Measurements from ENCODE around the gene TRPV3.
A peak's percentile ranks its signal among the peaks of the same experiment; 100 is the strongest.

Gene TRPV3

GRCh38 chr17:3546521-3546920 is 11.1 kb downstream of the TRPV3 start:
- no peak for DNase-seq

GRCh38 chr17:3545151-3545550 is 12.5 kb downstream of the TRPV3 start:
- no peak for DNase-seq

- no peak for DNase-seq
These were observed 13.2 kb downstream of the TRPV3 start for GRCh38 chr17:3544365-3544764.

- DNase-seq = no peak
These were observed 14.2 kb downstream of the TRPV3 start for GRCh38 chr17:3543453-3543852.

- no peak for DNase-seq
These were observed 15.1 kb downstream of the TRPV3 start for GRCh38 chr17:3542410-3543088.

GRCh38 chr17:3539881-3540540 is 17.6 kb downstream of the TRPV3 start:
- no peak for DNase-seq

GRCh38 chr17:3536716-3537115 is 20.9 kb downstream of the TRPV3 start:
- peak; percentile 67 for DNase-seq

- peak; percentile 70 for DNase-seq
These were observed 22.2 kb downstream of the TRPV3 start for GRCh38 chr17:3535253-3535995.

GRCh38 chr17:3534881-3535252 is 22.7 kb downstream of the TRPV3 start:
- peak; percentile 39 for DNase-seq

- no peak for DNase-seq
These were observed 23.9 kb downstream of the TRPV3 start for GRCh38 chr17:3533752-3534151.

GRCh38 chr17:3532859-3533142 is 24.8 kb downstream of the TRPV3 start:
- DNase-seq = no peak

GRCh38 chr17:3532106-3532858 is 25.3 kb downstream of the TRPV3 start:
- no peak for DNase-seq

- no peak for DNase-seq
These were observed 26.1 kb downstream of the TRPV3 start for GRCh38 chr17:3531266-3532101.

GRCh38 chr17:3529817-3530741 is 27.5 kb downstream of the TRPV3 start:
- DNase-seq = no peak

GRCh38 chr17:3528880-3529511 is 28.6 kb downstream of the TRPV3 start:
- DNase-seq = no peak

GRCh38 chr17:3528403-3528851 is 29.2 kb downstream of the TRPV3 start:
- no peak for DNase-seq

GRCh38 chr17:3527896-3528295 is 29.7 kb downstream of the TRPV3 start:
- no peak for DNase-seq

- DNase-seq = no peak
These were observed 30.1 kb downstream of the TRPV3 start for GRCh38 chr17:3527468-3527867.

GRCh38 chr17:3526971-3527370 is 30.6 kb downstream of the TRPV3 start:
- DNase-seq = no peak

GRCh38 chr17:3526491-3526890 is 31.1 kb downstream of the TRPV3 start:
- DNase-seq = no peak

GRCh38 chr17:3524024-3524423 is 33.6 kb downstream of the TRPV3 start:
- DNase-seq = no peak

Data from NCI-H82 (cell line).